GM18868 (cell line): Measurements from ENCODE around the gene CACNA1A.
"Not testable (repeated sequence)": the region's sequence is repeated elsewhere in the genome, so short reads cannot be mapped to it uniquely, and the experiment has no call there.

Experiments used
- ATAC-seq: cut with Tn5 transposase; IDR thresholded peaks from one replicate; pipeline ENCODE4 v1.9.1; 2021; ENCODE audit warnings: mild to moderate bottlenecking, moderate library complexity; ENCODE audit not compliant: unreplicated experiment

CACNA1A gene

GRCh38 chr19:13506471-13506820, at the start of gene CACNA1A:
TSS of gene CACNA1A (minus strand) at chr19:13506479. CDS start at chr19:13506224, 255 bp downstream.
- no peak for ATAC-seq

GRCh38 chr19:13554506-13555240, 48.4 kb upstream of the CACNA1A start:
- ATAC-seq = no peak

- ATAC-seq = no peak
Measured at GRCh38 chr19:13553880-13554400, 47.7 kb upstream of the CACNA1A start.

- ATAC-seq = no peak
Measured at GRCh38 chr19:13548131-13548530, 41.9 kb upstream of the CACNA1A start.

GRCh38 chr19:13547102-13547501, 40.8 kb upstream of the CACNA1A start:
- ATAC-seq = no peak

- no peak for ATAC-seq
Measured at GRCh38 chr19:13544423-13544822, 38.1 kb upstream of the CACNA1A start.

GRCh38 chr19:13541554-13541953, 35.3 kb upstream of the CACNA1A start:
- no peak for ATAC-seq

- no peak for ATAC-seq
Measured at GRCh38 chr19:13539332-13539731, 33.1 kb upstream of the CACNA1A start.

- ATAC-seq = no peak
Measured at GRCh38 chr19:13538601-13539253, 32.4 kb upstream of the CACNA1A start.

- no peak for ATAC-seq
Measured at GRCh38 chr19:13537454-13537853, 31.2 kb upstream of the CACNA1A start.

- no peak for ATAC-seq
Measured at GRCh38 chr19:13530720-13531119, 24.4 kb upstream of the CACNA1A start.

GRCh38 chr19:13529721-13530120, 23.4 kb upstream of the CACNA1A start:
- not testable (repeated sequence) for ATAC-seq

- no peak for ATAC-seq
Measured at GRCh38 chr19:13526552-13526951, 20.3 kb upstream of the CACNA1A start.

GRCh38 chr19:13521066-13521465, 14.8 kb upstream of the CACNA1A start:
- ATAC-seq = no peak

- no peak for ATAC-seq
Measured at GRCh38 chr19:13511947-13512346, 5.7 kb upstream of the CACNA1A start.

GRCh38 chr19:13507053-13507611, 853 bp upstream of the CACNA1A start:
- no peak for ATAC-seq

- no peak for ATAC-seq
Measured at GRCh38 chr19:13505761-13506470, 363 bp downstream of the CACNA1A start.

GRCh38 chr19:13505164-13505695, 1.0 kb downstream of the CACNA1A start:
- no peak for ATAC-seq

GRCh38 chr19:13503570-13504235, 2.6 kb downstream of the CACNA1A start:
- ATAC-seq = no peak

- ATAC-seq = no peak
Measured at GRCh38 chr19:13502231-13502630, 4.0 kb downstream of the CACNA1A start.

GRCh38 chr19:13499692-13500091, 6.6 kb downstream of the CACNA1A start:
- ATAC-seq = no peak
